Astrocyte (in vitro differentiated cells and primary cell): Measurements from ENCODE around the gene TBC1D9. TPM values are rescaled to one million over a fixed set of nuclear protein-coding genes. Genes with fewer than 3 reads are reported as not detected.

Experiments used
- DNase-seq: peaks from one replicate; pipeline ENCODE4 v3.0.0-alpha.2; 2010; ENCODE audit warnings: low read depth
- FAIRE-seq: peaks from 2 replicates; lab custom pipeline; 2011; peaks lifted over from hg19 to GRCh38; lab: Jason Lieb, UNC
- H2AFZ ChIP-seq: 2 replicates; pipeline ENCODE4 v1.6.0; 2012; ENCODE audit warnings: low read depth, low read length, inconsistent platforms
- H3K27ac ChIP-seq: 2 replicates; pipeline ENCODE4 v1.5.1; 2011; ENCODE audit warnings: low read depth, low read length, inconsistent platforms
- H3K27me3 ChIP-seq: 2 replicates; pipeline ENCODE4 v1.6.0; 2011; ENCODE audit warnings: low read length, inconsistent platforms; ENCODE audit not compliant: insufficient read depth
- H3K36me3 ChIP-seq: 2 replicates; pipeline ENCODE4 v1.5.1; 2011; ENCODE audit warnings: low read length, inconsistent platforms; ENCODE audit not compliant: insufficient read depth
- H3K4me1 ChIP-seq: 2 replicates; pipeline ENCODE4 v1.5.1; 2011; ENCODE audit warnings: low read length, inconsistent platforms; ENCODE audit not compliant: insufficient read depth
- H3K4me2 ChIP-seq: 2 replicates; pipeline ENCODE4 v1.6.0; 2012; ENCODE audit warnings: low read length, inconsistent platforms
- H3K4me3 ChIP-seq: 2 replicates; pipeline ENCODE4 v1.5.1; 2011; ENCODE audit warnings: low read depth, mild to moderate bottlenecking, low read length, inconsistent platforms; ENCODE audit not compliant: insufficient read depth
- H3K79me2 ChIP-seq: 2 replicates; pipeline ENCODE4 v1.6.0; 2012; ENCODE audit warnings: mild to moderate bottlenecking, low read length, inconsistent platforms; ENCODE audit not compliant: insufficient read depth
- H3K9ac ChIP-seq: 2 replicates; pipeline ENCODE4 v1.6.0; 2012; ENCODE audit warnings: mild to moderate bottlenecking, low read length, inconsistent platforms
- H3K9me3 ChIP-seq: 2 replicates; pipeline ENCODE4 v1.5.1; 2012; ENCODE audit warnings: low read depth, mild to moderate bottlenecking, low read length, inconsistent platforms; ENCODE audit not compliant: insufficient read depth
- H4K20me1 ChIP-seq: 2 replicates; pipeline ENCODE4 v1.6.0; 2012; ENCODE audit warnings: low read length, inconsistent platforms; ENCODE audit not compliant: insufficient read depth
- H3K27ac Mint-ChIP-seq: one replicate; pipeline ENCODE4 v1.8.0; 2021; ENCODE audit warnings: mild to moderate bottlenecking, mixed read lengths; ENCODE audit not compliant: unreplicated experiment
- H3K27me3 Mint-ChIP-seq: one replicate; pipeline ENCODE4 v1.8.0; 2021; ENCODE audit warnings: low read depth, mixed read lengths; ENCODE audit not compliant: unreplicated experiment
- H3K36me3 Mint-ChIP-seq: one replicate; pipeline ENCODE4 v1.8.0; 2021; ENCODE audit warnings: low read depth, mixed read lengths; ENCODE audit not compliant: unreplicated experiment
- H3K4me1 Mint-ChIP-seq: one replicate; pipeline ENCODE4 v1.8.0; 2021; ENCODE audit warnings: low read depth, mixed read lengths; ENCODE audit not compliant: unreplicated experiment
- H3K4me3 Mint-ChIP-seq: one replicate; pipeline ENCODE4 v1.8.0; 2021; ENCODE audit warnings: mild to moderate bottlenecking, moderate library complexity, mixed read lengths; ENCODE audit not compliant: unreplicated experiment
- H3K9me3 Mint-ChIP-seq: one replicate; pipeline ENCODE4 v1.8.0; 2021; ENCODE audit warnings: mild to moderate bottlenecking, mixed read lengths; ENCODE audit not compliant: unreplicated experiment
- EZH2 ChIP-seq: IDR thresholded peaks from 2 replicates; pipeline ENCODE4 v1.6.1; 2012; ENCODE audit warnings: mild to moderate bottlenecking, low read length, inconsistent platforms; ENCODE audit not compliant: insufficient read depth
- total RNA-seq: library from RNA; stranded (reverse); gene quantifications from 2 replicates; pipeline ENCODE4 v1.2.1, GENCODE V29; 2021
- TF ChIP-seq, protein P1 (sequence below): IDR thresholded peaks from 2 replicates; pipeline ENCODE4 v1.5.1; 2011; ENCODE audit warnings: low read depth, mild to moderate bottlenecking, inconsistent platforms, low read length, moderate library complexity; ENCODE audit not compliant: insufficient read depth

The TBC1D9 gene
- total RNA-seq, 1 donor from 2014 or later, result 31.6 TPM

- no peak overlapping the region for H3K27ac ChIP-seq
- peaks cover 31% of the 10 kb centered on the region for H3K27me3 ChIP-seq
- no peak for FAIRE-seq
- no peaks in the 10 kb centered on the region for H3K9me3 Mint-ChIP-seq
- H3K4me1 ChIP-seq, result no peaks in the 10 kb centered on the region
- H3K79me2 ChIP-seq, result no peaks in the 10 kb centered on the region
- peaks cover 7% of the 10 kb centered on the region for H3K27me3 Mint-ChIP-seq
- no peaks in the 10 kb centered on the region for H4K20me1 ChIP-seq
- no peak overlapping the region for H3K4me3 Mint-ChIP-seq
- no peak overlapping the region for H3K27ac Mint-ChIP-seq
- TF ChIP-seq EZH2, result no peak
- TF ChIP-seq, protein P1, sequence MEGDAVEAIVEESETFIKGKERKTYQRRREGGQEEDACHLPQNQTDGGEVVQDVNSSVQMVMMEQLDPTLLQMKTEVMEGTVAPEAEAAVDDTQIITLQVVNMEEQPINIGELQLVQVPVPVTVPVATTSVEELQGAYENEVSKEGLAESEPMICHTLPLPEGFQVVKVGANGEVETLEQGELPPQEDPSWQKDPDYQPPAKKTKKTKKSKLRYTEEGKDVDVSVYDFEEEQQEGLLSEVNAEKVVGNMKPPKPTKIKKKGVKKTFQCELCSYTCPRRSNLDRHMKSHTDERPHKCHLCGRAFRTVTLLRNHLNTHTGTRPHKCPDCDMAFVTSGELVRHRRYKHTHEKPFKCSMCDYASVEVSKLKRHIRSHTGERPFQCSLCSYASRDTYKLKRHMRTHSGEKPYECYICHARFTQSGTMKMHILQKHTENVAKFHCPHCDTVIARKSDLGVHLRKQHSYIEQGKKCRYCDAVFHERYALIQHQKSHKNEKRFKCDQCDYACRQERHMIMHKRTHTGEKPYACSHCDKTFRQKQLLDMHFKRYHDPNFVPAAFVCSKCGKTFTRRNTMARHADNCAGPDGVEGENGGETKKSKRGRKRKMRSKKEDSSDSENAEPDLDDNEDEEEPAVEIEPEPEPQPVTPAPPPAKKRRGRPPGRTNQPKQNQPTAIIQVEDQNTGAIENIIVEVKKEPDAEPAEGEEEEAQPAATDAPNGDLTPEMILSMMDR, result no peak
- H3K4me1 Mint-ChIP-seq, result peaks cover 16% of the 10 kb centered on the region
- H3K36me3 ChIP-seq, result no peaks in the 10 kb centered on the region
- no peak overlapping the region for H3K4me3 ChIP-seq
- no peaks in the 10 kb centered on the region for H3K36me3 Mint-ChIP-seq
- H3K9ac ChIP-seq, result no peak overlapping the region
- no peak overlapping the region for H2AFZ ChIP-seq
- no peak for DNase-seq
- H3K4me2 ChIP-seq, result peak overlapping the region; percentile 14
- no peaks in the 10 kb centered on the region for H3K9me3 ChIP-seq
Observed at GRCh38 chr4:140579278-140579677, 176.9 kb downstream of the TBC1D9 start.

DNA sequence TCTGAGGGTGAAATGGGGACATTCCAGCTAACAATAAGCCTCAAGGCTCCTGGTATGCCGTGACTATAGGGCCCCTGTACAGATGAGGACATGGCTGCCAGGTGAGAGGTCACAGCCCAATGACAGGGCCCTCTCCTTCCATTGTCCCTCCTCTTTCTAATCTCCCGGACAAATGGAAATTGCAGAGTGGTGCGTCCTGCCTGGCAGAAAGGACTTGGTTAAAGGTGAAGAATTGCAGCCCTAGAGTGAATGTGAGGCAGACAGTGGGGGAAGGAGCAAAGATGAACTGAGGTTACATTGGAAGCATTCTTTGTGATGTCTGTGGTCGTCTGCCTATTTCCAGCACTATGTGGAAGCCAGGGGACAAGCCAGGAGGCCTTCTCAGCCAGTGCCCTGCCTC is 180.7 kb downstream of the TBC1D9 start:
- peaks cover 5% of the 10 kb centered on the region for H3K9me3 Mint-ChIP-seq
- peak overlapping the region; percentile 82 for H3K27ac Mint-ChIP-seq
- no peak overlapping the region for H3K4me3 Mint-ChIP-seq
- H3K36me3 Mint-ChIP-seq, result peaks cover 2% of the 10 kb centered on the region
- Histone ChIP-seq H3K79me2 (no peaks in the 10 kb centered on the region), H3K9ac (no peak overlapping the region), H3K27me3 (peaks cover 42% of the 10 kb centered on the region), H4K20me1 (no peaks in the 10 kb centered on the region), H3K9me3 (peaks cover 5% of the 10 kb centered on the region), H2AFZ (no peak overlapping the region), H3K4me1 (no peaks in the 10 kb centered on the region), H3K4me3 (no peak overlapping the region), H3K36me3 (no peaks in the 10 kb centered on the region), H3K4me2 (no peak overlapping the region), H3K27ac (no peak overlapping the region)
- H3K27me3 Mint-ChIP-seq, result peaks cover 26% of the 10 kb centered on the region
- H3K4me1 Mint-ChIP-seq, result peaks cover 16% of the 10 kb centered on the region
- TF ChIP-seq, protein P1, result no peak
- TF ChIP-seq EZH2, result no peak
- DNase-seq (no peak), FAIRE-seq (no peak)

- no peak overlapping the region for H3K27ac ChIP-seq
- TF ChIP-seq, protein P1, result no peak
- TF ChIP-seq EZH2, result no peak
- H3K4me1 ChIP-seq, result peaks cover 9% of the 10 kb centered on the region
- H2AFZ ChIP-seq, result no peak overlapping the region
- DNase-seq, result no peak
- H4K20me1 ChIP-seq, result no peaks in the 10 kb centered on the region
- peaks cover 9% of the 10 kb centered on the region for H3K4me1 Mint-ChIP-seq
- peaks cover 6% of the 10 kb centered on the region for H3K9me3 Mint-ChIP-seq
- no peak overlapping the region for H3K4me2 ChIP-seq
- H3K27ac Mint-ChIP-seq, result no peak overlapping the region
- no peaks in the 10 kb centered on the region for H3K79me2 ChIP-seq
- no peak overlapping the region for H3K9ac ChIP-seq
- H3K9me3 ChIP-seq, result peaks cover 5% of the 10 kb centered on the region
- peaks cover 3% of the 10 kb centered on the region for H3K36me3 Mint-ChIP-seq
- no peaks in the 10 kb centered on the region for H3K36me3 ChIP-seq
- no peak overlapping the region for H3K4me3 Mint-ChIP-seq
- H3K27me3 Mint-ChIP-seq, result peaks cover 52% of the 10 kb centered on the region
- peaks cover 55% of the 10 kb centered on the region for H3K27me3 ChIP-seq
- no peak overlapping the region for H3K4me3 ChIP-seq
- no peak for FAIRE-seq
Observed at GRCh38 chr4:140571620-140572019, 184.6 kb downstream of the TBC1D9 start.

Other genes starting within 250 kb of the TBC1D9 start
- 32.8 and 35.2 TPM in 2 replicates for gene ELMOD2, start 232.2 kb downstream of the TBC1D9 start, total RNA-seq
- gene UCP1, start 187.4 kb downstream of the TBC1D9 start, total RNA-seq, result 0.34 and 0.46 TPM in 2 replicates